ENCODE measurements around the gene FIGNL2. TPM values are rescaled to one million over a fixed set of nuclear protein-coding genes. Genes with fewer than 3 reads are reported as not detected.
"Not testable (repeated sequence)": the region's sequence is repeated elsewhere in the genome, so short reads cannot be mapped to it uniquely, and the experiment has no call there.

FIGNL2 gene
- total RNA-seq, 1 donor from 2014 or later: 0.68 TPM

DNA sequence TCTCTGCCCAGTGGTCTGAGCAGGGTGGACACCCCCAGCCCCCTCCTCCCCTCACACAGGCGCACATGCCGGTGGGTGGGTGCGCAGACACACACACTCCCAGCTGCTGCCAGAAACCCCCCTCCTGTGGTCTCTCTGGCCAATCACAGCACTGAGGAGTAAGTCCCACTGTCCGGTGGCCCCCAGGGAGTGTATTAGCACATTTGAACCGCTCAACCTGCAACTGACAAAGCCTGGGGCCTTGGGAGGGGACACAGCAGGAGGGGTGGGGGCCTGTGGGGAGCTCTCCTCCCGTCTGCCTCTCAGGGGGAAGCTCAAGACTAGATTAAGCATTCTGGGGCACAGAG is 11.7 kb downstream of the FIGNL2 start:
- DNase-seq (ENCODE audit: low spot score): no peak
- ATAC-seq: no peak

DNA sequence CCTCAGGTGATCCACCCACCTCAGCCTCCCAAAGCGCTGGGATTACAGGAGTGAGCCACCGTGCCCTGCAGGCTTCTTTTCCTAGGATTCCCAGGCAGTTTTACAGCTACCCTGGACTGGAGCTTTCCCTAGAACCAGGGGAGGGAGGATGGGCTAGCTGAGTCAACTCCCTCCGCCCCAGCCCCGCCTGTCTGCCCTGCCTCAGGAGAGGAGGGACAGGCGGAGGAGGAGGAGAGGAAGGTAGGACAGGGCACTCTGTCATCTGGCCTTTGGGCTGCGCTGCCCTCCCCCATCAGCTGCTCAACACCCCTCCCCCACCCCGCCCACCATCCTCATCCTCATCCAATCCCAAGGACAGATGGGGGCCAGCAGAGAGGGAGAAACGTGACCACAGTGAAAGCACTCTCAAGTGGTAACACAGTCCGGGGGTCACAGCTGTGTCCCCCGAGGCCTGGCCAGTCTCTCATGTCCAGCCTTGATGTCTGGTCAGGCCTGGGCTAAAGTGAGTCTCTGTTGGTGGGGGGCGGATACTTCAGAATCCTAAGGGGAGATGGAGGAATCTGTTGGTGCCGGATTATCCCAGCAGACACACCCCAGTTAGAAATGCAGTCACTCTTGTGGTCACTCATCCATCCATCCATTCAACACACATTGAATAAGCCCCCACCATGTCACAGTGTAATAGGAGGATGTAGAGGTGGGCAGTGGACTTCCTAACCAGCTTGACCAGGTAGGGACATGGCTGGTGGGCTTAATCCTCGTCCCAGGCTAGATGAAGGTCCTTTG is 12.3 kb downstream of the FIGNL2 start:
- ATAC-seq: no peak
- no peak for DNase-seq (ENCODE audit: low spot score)

DNA sequence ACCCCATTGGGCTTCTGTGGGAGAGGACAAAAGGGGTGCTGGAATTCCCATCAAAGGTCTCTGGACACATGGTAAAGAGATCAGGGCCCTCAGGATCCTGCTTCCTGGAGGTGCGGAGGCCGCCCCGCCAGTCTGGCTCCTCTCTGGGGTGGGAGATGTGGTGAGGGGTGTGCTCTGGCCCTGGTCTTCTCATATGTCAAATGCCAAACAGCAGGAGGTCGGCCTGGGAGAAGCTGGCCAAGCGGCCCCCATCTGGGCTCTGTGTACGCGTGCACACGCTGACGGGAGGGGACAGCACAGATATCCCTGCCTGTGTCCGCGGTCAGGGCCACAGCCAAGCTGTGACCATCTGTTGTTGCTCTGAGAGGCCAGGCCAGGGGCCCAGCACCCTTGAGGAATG is 14.1 kb downstream of the FIGNL2 start:
- DNase-seq (ENCODE audit: low spot score): no peak
- no peak for ATAC-seq

DNA sequence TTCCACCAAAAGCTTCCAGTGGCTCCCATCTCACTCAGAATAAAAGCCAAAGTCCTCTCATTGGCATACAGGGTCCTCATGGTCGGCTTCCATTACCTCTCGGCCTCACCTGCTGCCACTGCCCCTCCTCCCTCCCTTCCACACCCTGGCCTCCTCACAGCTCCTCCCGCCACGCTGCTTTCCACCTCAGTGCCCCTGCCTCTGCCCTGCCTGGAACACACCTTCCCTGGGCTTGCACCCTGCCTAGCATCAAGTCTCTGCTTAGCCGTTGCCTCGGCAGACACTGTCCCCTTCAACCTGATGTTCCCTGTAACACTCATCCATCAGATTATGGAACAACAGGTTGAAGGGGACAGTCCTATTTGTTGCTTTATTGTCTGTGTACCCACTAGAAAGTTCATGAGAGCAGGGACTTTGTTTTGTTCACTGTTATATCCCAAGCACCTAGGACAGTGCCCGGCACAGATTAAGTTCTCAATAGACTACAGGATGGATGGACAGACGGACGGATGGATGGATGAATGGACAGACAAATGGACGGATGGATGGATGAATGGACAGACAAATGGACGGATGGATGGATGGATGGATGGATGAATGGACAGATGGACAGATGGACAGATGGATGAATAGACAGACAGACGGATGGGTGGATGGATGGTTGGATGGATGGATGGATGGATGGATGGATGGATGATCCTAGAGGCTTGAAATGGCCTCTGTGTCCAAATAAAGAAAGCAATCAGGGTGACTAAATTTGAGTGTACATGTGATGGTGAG is 14.9 kb downstream of the FIGNL2 start:
- ATAC-seq (no peak), DNase-seq (ENCODE audit: low spot score) (no peak)

DNA sequence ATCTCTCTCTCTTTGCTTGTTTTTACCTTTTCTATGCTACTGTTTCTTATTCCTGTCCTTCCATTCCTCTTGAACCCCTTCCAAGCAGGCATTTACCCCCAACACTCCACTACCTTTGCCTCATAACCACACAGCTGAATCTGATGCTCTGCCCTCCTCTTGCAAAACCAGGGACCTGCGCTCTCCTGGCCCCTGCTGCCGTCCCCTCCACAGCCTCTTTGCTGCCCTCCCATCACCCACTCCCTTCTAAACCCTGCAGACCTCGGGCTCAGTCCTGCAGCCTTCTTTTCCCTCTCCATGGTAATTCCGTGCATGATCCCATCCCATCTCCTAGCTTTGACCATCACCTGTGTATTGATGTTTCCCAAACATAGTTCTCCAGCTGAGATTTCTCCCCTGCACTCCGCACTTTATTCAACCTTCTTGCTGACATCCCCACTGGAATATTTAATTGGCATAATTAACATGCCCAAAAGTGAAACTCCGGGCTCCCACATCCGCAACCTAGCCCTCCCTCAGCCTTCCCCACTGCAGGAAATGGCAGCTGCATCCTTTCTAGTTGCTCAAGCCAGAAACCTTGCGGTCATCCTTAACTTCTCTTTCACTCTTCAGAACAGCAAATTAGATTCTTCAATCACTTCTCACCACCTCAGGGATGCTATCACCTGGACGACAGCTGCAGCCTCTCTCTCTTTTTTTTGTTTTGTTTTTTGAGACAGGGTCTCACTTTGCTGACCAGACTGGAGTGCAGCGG is 16.0 kb downstream of the FIGNL2 start:
- DNase-seq (ENCODE audit: low spot score) (no peak), ATAC-seq (no peak)

DNA sequence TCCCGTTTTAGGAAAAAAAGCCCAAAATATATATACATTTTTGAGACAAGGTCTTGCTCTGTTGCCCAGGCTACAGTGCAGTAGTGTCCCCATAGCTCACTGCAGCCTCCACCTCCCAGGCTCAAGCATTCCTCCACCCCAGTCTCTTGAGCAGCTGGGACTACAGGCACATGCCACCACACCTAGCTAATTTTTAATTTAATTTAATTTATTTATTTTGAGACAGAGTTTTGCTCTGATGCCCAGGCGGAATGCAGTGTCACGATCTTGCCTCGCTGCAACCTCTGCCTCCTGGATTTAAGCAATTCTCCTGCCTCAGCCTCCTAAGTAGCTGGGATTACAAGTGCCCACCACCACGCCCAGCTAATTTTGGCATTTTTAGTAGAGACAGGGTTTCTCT is 16.7 kb downstream of the FIGNL2 start:
- not testable (repeated sequence) for ATAC-seq; DNase-seq (ENCODE audit: low spot score)

DNA sequence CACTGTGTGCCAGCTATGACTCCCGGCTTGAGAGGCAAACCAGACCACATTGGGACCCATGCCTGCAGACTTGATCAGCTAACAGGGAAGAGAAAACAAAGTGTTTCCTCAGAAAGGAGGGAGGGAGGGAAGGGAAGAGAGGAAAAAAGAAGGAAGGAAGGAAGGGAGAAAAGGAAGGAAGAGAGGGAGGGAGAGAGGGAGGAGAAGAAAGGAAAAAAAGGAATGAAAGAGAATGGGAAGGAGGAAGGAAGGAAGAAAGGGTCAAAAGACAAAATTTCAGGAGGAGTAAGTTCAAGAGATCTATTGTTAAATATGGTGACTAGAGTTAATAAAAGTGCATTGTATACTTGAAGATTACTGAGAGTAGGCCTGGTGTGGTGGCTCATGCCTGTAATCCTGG is 18.9 kb downstream of the FIGNL2 start:
- DNase-seq (ENCODE audit: low spot score) (no peak), ATAC-seq (no peak)

DNA sequence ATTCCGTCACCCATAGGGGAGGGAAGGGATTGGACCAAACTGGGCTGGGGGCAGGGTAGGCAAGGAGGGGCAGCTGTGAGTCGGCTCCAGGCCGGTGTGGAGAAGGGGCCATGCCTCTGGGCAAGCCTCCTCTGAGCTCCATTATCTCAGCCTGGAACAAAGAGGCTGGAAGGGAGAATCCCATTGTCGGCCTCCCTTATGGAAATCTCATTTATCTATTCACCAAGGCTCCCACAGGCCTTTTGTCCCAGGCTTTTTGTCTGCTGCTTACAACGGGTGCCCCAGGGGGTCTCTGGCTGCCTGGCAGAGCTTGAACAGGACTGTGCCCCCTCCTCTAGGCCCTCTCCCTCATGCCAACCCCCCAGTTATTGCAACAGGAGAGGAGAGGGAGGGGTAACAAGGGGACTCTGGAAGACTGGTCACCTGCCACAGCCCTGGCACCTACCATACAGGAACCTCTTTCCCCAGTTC is 19.5 kb downstream of the FIGNL2 start:
- DNase-seq (ENCODE audit: low spot score) (no peak), ATAC-seq (no peak)

DNA sequence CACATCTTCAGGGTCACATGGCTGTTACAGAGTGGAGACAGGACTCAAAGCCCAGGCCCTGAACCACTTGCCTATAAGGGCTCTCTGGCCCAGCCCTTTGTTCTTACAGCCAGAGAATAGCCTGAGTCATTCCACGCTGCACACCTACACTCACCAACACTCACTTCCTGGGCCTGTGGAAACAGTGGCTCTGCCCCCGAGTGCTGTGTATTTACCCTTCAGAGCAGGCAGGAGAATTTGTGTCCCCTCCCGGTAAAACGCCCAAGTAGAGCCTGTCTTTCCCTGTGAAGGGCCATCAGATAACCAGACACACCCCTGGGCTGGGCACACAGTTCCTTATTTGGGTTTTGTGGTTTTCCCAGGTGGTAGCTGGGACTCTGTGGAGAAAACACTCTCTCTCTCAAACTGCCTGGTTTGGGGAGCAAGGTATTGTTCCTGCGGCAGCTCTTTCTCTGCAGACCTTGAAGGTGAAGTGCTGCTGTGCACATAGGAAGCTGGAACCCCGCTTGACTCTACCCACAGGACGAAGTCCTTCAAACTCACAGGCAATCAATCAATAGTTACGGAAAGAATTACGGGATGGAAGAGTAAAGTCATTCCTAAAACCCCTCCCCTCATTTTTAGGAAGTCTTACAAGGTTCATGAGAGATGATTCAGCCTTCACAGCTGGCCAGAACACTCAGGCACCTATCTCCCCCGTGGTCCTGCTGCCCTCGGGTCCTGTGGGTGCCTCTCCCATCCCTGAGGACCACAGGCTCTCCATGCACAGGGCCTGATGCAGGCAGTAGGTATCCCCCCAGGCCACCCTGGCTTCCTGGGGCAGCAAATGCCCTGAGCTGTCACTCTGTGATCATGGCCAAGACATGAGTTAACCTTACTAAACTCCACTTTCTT is 20.3 kb downstream of the FIGNL2 start:
- ATAC-seq (no peak), DNase-seq (ENCODE audit: low spot score) (no peak)

DNA sequence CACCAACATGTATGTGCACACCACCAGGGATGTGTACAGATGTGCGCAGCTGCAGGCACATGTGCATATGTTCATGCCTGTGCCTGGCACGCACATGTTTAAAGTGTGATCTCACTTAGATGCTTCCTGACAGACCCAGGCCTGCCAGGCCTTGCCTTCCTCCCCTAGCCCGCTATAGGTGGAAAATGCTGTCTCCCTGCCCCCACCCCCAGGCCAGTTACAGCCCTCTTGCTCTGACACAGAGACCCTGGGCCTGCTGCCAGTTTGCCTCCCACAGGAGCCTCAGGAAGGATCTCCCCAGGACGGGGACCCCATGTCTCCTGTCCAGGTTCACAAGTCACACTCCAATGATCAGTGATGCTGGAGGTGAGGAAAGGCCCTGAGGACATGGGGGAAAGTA is 21.6 kb downstream of the FIGNL2 start:
- ATAC-seq: no peak
- DNase-seq (ENCODE audit: low spot score): no peak

DNA sequence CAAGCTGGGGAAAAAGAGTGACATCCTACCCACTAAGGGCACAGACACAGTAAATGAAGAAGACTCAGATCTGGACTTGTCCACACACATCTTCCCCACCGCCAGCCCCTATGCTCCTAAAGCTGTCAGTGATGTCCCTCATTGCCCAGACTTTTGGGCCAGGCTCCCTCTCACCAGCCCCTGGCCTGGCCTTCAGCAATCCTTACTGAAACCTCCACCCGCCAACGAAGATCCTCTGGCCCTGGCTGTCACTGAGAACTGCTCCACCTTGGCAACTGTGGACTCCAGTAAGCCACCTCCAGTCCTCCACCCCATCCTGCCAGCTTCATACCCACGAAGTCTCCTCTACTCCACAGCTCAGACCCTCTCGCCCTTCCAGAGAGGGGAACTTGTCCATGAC is 23.3 kb downstream of the FIGNL2 start:
- DNase-seq (ENCODE audit: low spot score) (no peak), ATAC-seq (no peak)

DNA sequence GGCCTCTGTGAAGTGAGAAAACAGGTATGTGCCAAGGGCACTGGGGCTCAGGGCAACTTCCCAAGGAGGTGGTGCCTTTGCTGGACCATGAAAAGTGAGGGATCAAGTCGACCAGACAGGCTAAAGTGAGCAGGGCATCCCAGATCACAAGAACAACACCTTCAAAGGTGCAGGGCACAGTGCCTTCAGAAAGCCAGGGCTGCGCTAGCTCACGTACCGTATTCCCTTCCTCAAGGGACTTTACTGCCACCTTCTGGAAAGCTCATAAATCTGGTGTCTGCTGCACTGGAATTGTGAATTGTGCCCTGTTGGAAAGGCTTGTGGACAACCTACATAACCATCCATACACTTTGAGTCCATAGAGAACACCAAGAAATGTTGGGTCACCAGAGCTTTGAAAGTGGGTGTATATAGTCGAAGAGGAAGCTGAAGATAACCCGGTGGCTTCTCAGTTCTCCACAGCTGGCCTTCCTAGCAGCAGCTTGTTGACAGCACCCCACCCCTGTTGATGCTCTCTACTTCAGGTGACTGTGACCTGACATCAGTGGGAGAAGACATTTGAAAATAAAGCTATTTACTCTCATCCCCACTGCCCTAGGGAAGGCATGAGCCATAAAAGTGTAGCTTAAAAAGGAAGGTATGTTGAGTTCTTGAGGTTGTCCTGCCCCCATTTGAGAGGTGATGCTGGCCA is 24.5 kb downstream of the FIGNL2 start:
- DNase-seq (ENCODE audit: low spot score): no peak
- ATAC-seq: peak; percentile 77

DNA sequence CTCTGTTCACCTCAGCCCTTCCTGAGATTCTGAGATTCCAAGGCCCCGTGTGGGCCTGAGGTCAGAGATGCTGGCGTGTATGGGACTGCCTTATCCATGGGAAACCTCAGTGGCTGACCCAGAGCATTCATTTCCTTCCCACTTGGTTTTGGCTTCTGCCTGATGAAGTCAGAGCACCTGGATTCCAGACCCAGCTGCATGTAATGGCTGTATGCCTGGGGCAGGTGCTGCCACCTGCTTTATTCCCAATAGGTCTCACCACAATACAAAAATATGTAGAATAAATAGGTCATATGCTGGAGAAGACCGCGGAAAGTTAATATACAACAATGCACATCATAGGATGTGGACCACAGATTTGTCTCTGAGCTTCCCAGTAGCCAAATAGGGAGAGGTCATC is 25.6 kb downstream of the FIGNL2 start:
- ATAC-seq (no peak), DNase-seq (ENCODE audit: low spot score) (no peak)

DNA sequence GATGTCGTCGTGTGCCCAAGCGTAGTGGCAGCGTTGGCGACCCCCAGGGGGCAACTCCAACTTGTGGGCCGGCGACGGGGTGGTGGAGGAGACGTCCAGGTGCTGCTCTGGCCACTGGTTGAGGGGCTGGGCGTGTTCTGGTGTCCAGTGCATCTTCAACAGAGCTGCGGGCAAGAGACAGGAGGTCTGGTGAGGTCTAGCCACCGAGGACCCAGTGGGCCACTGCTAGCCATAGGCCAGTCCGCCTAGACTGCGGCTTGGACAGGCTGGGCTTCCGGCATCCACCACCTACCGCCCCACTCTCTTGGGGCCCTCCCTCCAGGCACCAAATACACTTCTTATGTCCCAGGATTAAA is 26.3 kb downstream of the FIGNL2 start:
- DNase-seq (ENCODE audit: low spot score) (no peak), ATAC-seq (no peak)

DNA sequence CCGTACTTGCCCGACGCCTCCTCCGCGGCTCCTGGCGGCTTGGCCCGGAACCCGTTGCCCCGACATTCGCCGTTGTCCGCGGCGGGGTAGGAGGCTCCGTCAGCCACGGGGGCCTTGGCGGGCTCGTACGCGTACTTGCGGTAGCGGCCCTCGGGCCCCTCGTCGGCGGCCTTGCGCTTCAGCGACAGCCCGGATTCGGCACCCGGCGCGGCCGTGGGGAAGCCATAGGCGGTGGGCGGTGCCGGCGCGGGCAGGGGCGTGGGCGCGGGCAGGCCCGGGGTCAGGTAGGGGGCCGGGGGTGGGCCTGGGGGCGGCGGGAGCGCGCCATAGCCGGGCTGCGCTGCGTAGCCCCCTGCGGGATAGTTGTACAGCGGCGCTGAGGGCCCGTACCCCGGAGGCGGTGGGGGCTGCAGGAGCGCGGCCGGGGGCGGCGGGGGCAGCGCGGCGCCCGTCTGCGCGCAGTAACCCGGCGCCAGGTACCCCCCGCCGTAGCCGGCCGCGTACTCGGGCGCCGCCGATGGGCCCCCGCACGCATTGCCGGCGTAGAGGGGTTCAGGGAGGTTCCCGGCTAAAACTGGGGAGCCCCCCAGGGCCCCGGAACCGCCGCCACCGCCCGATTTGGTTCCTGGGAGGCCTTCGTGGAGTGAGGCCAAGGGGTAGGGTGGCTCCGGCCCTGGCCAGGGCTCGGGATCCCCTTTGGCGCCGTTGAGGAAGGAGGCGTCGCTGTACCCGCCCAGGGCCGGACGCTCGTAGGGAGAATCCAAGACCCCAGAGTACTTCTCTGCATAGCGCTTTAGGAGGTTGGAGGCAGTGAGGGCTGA is 26.9 kb downstream of the FIGNL2 start:
- DNase-seq (ENCODE audit: low spot score) (no peak), ATAC-seq (no peak)

DNA sequence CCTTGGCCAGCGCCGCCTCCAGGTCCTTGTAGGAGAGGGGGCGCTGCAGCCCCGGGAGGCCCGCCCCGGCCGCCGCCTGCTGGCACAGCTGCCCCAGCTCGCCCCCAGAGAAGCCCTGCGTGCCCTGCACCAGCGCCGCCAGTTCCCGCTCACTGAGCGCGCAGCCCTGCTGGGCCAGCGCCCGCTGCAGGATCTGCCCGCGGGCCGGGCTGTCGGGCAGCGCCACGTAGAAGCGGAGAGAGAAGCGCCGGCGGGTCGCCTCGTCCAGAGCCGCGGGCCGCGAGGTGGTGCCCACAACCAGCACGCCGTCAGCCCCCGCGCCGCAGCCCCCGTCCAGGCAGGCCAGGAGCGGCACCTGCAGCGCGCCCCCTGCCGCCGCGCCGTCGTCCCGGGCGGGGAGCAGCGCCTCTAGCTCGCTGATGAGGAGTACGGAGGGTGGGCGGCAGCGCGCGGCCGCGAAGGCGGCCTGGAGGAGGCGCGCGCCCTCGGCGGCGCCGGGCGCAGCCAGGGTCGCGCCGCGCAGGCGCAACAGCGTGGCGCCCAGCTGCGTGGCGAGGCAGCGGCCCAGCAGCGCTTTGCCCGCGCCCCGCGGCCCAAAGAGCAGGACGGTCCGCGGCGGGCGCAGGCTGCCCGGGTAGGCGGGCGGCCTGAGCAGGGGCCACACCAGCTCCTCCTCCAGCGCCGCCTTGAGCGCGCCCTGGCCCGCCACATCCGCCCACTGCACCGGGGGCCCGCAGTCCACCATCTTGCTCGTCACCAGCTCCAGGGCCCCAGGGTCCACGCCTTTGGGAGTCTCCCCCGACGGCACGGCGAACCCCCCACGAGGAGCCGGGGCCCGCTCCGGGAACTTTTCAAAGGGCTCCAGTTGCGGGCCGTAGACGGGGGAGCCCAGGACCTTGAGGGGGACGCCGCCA is 27.7 kb downstream of the FIGNL2 start:
- ATAC-seq (peak; percentile 71), DNase-seq (ENCODE audit: low spot score) (peak; percentile 61)

DNA sequence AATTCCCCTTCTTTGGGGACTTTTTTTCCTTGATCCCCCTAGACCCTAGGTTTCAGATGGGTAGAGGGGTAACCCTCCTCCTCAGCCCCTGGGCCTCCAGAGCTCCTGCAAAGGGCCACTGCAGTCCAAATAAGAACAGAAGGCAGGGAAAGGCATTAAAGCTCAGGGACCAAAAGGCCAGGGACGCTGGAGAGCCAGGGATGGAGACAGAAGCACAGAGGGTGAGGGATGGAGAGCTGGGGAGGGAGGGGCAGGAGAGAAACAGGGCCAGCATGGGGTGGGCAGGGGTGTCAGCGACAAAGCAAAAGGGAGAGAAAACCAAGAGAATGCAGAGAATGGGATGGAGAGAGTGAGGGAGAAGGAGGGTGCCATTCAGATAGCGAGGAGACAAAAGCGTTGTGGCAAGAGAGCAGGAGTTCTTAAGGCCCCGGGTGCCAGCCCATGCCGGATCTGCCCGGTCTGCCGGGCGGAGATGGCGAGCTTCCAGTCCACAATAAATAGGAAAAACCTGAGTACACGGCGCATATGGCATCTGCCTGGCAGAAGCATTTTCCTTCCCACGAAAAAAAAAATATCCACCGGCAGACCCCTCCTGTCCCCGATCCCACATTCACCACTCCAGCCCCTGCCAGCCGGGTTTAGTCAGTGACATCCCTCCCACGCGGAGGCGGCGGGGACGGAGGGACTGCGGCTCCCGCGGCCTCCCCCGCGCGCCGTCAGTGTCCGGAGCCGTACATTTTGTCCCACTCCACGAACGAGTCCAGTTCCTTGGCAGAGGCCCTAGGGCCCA is 28.6 kb downstream of the FIGNL2 start:
- DNase-seq (ENCODE audit: low spot score) (no peak), ATAC-seq (no peak)
